Superior temporal gyrus (tissue), 1 donor: ENCODE results near the gene A1CF.
"Not testable (repeated sequence)": the region's sequence is repeated elsewhere in the genome, so short reads cannot be mapped to it uniquely, and the experiment has no call there.

ENCODE experiments used
- DNase-seq: peaks from one replicate; pipeline ENCODE4 v3.0.0-alpha.2; 2016; ENCODE audit errors: extremely low spot score

The A1CF gene

DNA sequence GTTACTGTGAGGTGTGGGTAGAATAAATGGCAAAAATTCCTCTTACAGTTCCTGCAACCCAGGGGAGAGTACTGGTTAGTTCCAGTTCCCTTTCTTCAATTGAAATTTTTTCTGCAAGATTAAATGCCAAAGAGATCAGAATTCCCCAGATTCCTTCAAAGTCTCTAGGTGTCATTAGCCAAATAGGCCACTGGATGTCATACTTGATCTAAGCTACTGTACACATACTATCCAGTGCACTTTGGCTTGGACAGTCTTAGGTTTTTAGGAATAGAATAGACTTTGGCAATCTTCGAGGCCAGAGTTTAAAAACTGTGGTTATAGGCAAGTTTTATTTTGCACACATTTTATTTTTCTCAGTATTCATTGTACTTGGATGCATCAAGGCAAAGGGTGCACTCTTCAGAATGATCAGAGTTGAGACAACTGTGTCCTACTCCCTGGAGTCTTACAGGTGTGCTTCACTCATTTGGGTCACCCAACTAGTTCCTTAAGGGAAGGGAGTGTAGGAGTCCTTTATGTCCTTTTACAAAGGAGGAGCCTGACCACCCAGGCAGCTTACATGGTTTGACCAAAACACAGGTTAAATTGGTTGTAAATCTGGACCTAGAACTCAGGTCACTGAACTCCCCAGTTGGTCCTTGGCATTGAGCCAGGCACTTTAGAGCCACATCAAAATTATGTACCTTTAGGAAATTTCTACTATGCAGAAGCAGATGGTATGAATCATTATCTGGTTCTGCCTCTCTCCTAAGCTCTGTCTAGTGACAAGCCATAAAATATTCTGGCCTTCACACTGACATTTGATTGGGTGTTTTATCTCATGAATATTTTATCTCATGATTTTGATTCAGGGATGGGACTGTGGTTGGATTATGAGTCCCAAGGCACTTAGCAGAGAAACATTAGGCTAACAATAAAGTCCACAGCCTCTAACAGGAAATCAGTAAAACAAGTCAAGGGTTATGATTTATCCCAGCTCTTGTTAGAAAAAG lies 96.2 kb downstream of the A1CF start:
- DNase-seq: no peak

DNA sequence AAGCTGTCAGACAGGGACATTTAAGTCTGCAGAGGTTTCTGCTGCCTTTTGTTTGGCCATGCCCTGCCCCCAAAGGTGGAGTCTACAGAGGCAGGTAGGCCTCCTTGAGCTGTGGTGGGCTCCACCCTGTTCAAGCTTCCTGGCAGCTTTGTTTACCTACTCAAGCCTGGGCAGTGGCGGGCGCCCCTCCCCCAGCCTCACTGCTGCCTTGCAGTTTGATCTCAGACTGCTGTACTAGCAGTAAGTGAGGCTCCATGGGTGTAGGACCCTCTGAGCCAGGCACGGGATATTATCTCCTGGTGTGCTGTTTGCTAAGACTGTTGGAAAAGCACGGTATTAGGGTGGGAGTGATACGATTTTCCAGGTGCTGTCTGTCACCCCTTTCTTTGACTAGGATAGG lies 97.5 kb downstream of the A1CF start:
- not testable (repeated sequence) for DNase-seq

DNA sequence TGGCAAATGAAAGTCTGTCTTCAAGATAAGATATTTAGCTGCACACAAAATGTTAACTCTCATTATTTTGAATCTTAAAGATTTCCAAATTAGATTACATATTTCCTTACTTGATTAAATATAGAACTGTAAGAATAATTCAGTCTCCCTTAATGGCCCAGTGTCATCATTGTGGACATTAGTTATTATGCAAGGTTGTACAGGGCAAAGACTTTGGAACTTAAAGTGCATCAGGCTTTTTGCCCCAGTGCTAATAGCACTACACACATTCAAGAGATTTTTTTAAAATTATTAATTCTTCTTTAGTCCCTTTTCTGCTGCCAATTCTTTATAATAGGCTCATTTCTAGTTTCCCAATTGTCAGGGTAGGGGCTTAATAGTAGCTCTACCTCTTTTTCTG lies 103.4 kb downstream of the A1CF start:
- DNase-seq: not testable (repeated sequence)

DNA sequence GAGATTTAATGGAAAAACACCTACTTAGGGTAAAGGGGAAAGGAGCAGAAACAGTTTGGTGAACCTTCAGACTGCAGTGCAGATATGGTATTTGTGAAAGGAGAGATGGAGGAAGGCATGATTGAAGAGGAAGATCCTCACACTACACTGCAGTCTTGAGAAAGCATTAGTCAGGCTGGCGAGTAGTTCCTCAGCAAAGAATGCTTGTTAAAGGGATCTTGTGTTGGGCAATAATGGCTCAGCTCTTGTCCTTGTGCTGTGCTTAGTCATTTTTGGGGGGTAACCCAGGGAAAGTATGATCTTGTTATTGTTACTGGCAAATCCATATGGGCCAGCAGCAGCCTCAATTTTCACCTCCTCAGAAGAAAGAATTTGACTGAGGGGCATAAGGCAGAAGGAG lies 105.4 kb downstream of the A1CF start:
- DNase-seq: not testable (repeated sequence)

DNA sequence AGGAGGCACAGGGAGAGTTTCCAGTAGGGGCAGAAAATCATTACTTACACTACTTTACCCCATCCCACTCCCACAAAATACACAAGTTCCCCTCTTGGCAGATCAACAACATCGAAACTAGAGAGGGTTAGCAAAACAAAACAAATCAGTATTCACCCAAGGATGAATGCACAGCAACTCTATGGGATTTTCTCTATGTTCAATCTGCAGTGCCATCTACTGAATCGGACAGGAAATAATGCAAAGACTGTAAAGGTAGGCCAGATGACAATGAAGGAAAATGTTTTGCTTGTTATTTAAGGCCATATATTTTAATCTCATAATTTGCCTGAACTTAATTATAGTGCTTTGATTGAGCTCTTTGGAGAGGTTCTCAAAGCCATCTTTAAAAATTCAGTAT lies 110.6 kb downstream of the A1CF start:
- DNase-seq: not testable (repeated sequence)

DNA sequence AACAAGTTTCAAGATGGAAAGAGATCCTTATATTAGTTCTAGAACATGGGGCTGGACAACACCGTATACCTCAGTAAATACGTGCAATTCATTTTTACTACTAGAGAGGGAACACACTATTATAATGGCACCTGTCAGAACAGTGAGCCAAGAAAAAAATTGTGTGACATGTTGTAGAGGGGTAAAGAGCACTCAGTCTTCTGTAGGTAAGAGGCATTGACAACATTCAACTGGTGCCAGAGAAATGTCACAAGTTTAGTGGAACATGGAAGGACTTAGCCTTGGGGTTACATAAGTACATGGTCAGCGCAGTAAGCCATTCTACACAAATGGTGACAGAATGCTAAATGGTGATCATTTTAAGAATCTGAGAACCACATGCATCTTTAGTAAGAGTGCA lies 113.4 kb downstream of the A1CF start:
- not testable (repeated sequence) for DNase-seq

DNA sequence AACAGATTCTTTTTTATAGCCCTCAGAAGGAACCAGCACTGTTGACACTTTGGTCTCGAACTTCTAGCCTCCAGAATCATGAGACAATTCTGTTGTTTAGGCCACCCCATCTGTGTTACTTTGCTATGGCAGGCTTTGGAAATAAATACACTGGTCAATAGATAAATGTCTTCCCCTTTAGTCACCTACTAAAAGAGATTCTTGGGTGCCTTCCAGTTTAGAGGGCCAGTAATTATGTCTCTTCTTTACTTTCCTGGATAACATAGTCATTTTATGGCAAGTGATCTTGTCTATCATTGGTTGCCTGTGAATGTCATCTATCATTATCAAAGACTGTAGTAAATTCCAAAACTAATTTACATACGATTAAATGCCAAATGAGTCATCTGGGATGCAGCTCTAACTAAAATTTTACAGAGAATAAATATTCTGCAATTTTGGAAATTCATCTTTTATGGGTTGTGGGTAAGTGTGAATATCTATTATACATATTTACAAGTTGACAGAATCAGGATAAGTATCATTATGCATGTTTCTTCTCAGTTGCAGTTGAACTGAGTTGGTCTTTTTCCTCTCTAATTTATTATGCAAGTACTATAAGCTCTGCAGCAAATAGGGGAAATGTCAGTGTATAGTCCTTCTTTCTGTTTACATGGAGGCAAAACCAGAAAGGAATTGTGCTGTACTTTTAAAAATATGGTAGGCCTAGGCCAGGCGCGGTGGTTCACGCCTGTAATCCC lies 118.5 kb downstream of the A1CF start:
- DNase-seq: not testable (repeated sequence)
